Measurements from ENCODE around the gene EIF6. TPM values are rescaled to one million over a fixed set of nuclear protein-coding genes. Genes with fewer than 3 reads are reported as not detected.

EIF6 gene
- total RNA-seq, 3 donors from 2014 or later (not counting 1 experiment from before 2014, with no cell fraction given) = 73.9 to 81.4 (median 79.0) TPM

- 90% methylated on average over 9 of the region's 9 CpGs for WGBS (ENCODE audit: insufficient coverage)
- intact Hi-C loops (cut with micrococcal nuclease) = no loop called here
These were observed 35.7 kb downstream of the EIF6 start for GRCh38 chr20:35248641-35249475.

GRCh38 chr20:35246723-35247122, 37.8 kb downstream of the EIF6 start:
- no peaks in the 10 kb centered on the region for H3K27me3 ChIP-seq (ENCODE audit: control insufficient read depth, insufficient read depth, low read length)
- Mint-ChIP-seq H3K9me3 (no peaks in the 10 kb centered on the region), H3K27me3 (ENCODE audit: low read depth in 2 of 2) (no peaks in the 10 kb centered on the region), H3K4me1 (peaks cover 14 to 15% of the 10 kb centered on the region in 2 donors), H3K4me3 (no peak overlapping the region), H3K27ac (no peak overlapping the region), H3K36me3 (no peaks in the 10 kb centered on the region)
- H3K36me3 ChIP-seq (ENCODE audit: control insufficient read depth, insufficient read depth, low read length) = no peaks in the 10 kb centered on the region
- no peak for TF ChIP-seq CTCF (IDR thresholded peaks at IDR 0.05)
- no peak overlapping the region for H3K4me3 ChIP-seq (ENCODE audit: low read length)
- peaks cover 20% of the 10 kb centered on the region for H3K4me1 ChIP-seq (ENCODE audit: control insufficient read depth, insufficient read depth, low read length)
- no peak overlapping the region for H3K27ac ChIP-seq (ENCODE audit: low read length)
- intact Hi-C loops (cut with micrococcal nuclease) = no loop called here
- DNase-seq (no peak), ATAC-seq (no peak)
- WGBS (ENCODE audit: insufficient coverage) = 94% methylated on average over 12 of the region's 12 CpGs
- H3K9me3 ChIP-seq (ENCODE audit: control insufficient read depth, insufficient read depth, low read length) = no peaks in the 10 kb centered on the region

More at GRCh38 chr20:35248641-35249475, 35.7 kb downstream of the EIF6 start:
- H3K36me3 ChIP-seq (ENCODE audit: control insufficient read depth, insufficient read depth, low read length) = no peaks in the 10 kb centered on the region
- no peaks in the 10 kb centered on the region for H3K36me3 Mint-ChIP-seq
- no peak overlapping the region for H3K4me3 ChIP-seq (ENCODE audit: low read length)
- ATAC-seq = no peak
- H3K27me3 ChIP-seq (ENCODE audit: control insufficient read depth, insufficient read depth, low read length) = no peaks in the 10 kb centered on the region
- H3K4me3 Mint-ChIP-seq = no peak overlapping the region
- peaks cover 24% of the 10 kb centered on the region in 2 donors for H3K4me1 Mint-ChIP-seq
- H3K9me3 Mint-ChIP-seq = no peaks in the 10 kb centered on the region
- no peaks in the 10 kb centered on the region for H3K27me3 Mint-ChIP-seq (ENCODE audit: low read depth in 2 of 2)
- DNase-seq = no peak
- no peaks in the 10 kb centered on the region for H3K9me3 ChIP-seq (ENCODE audit: control insufficient read depth, insufficient read depth, low read length)
- no peak overlapping the region for H3K27ac ChIP-seq (ENCODE audit: low read length)
- H3K4me1 ChIP-seq (ENCODE audit: control insufficient read depth, insufficient read depth, low read length) = peaks cover 38% of the 10 kb centered on the region
- no peak for TF ChIP-seq CTCF (IDR thresholded peaks at IDR 0.05)
- no peak overlapping the region for H3K27ac Mint-ChIP-seq

GRCh38 chr20:35243986-35244385, 40.6 kb downstream of the EIF6 start:
- Mint-ChIP-seq H3K4me1 (peaks cover 5 to 11% of the 10 kb centered on the region in 2 donors), H3K27ac (no peak overlapping the region), H3K27me3 (ENCODE audit: low read depth in 2 of 2) (peaks cover 0 to 6% of the 10 kb centered on the region in 2 donors), H3K9me3 (no peaks in the 10 kb centered on the region), H3K36me3 (no peaks in the 10 kb centered on the region), H3K4me3 (no peak overlapping the region)
- intact Hi-C loops (cut with micrococcal nuclease) = no loop called here
- ATAC-seq = no peak
- Histone ChIP-seq H3K27ac (ENCODE audit: low read length) (no peak overlapping the region), H3K27me3 (ENCODE audit: control insufficient read depth, insufficient read depth, low read length) (no peaks in the 10 kb centered on the region), H3K4me3 (ENCODE audit: low read length) (no peak overlapping the region), H3K4me1 (ENCODE audit: control insufficient read depth, insufficient read depth, low read length) (peaks cover 3% of the 10 kb centered on the region), H3K36me3 (ENCODE audit: control insufficient read depth, insufficient read depth, low read length) (no peaks in the 10 kb centered on the region), H3K9me3 (ENCODE audit: control insufficient read depth, insufficient read depth, low read length) (no peaks in the 10 kb centered on the region)
- TF ChIP-seq CTCF (IDR thresholded peaks at IDR 0.05) = no peak
- DNase-seq = no peak
- 83% methylated on average over 2 of the region's 2 CpGs for WGBS (ENCODE audit: insufficient coverage)
